Middle frontal gyrus (tissue), 1 donor: ENCODE measurements around the gene KCNN4.

Experiments used
- DNase-seq: peaks from one replicate; pipeline ENCODE4 v3.0.0-alpha.2; 2015; ENCODE audit warnings: low spot score; ENCODE audit errors: extremely low spot score

KCNN4 gene

DNA sequence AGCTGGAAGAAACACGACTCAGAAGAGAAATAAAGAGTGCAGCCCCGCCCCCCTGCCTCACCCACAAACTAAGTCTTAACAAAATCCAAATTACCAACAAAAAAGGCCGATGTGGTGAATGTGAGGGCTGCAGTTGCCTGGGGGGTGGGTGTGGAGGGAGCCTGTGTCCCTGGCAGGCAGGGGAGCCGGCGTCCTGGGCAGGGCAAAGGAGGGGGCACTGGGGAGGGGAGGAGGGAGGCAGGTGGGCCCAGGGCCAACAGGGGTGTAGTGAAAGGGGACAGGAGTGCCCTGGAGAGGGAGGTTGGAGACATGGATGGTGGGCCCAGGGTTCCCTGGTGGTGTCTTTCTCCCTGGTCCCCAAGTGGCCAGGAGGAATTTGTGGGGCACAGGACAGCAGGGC, 60.9 kb downstream of the KCNN4 start:
- no peak for DNase-seq

DNA sequence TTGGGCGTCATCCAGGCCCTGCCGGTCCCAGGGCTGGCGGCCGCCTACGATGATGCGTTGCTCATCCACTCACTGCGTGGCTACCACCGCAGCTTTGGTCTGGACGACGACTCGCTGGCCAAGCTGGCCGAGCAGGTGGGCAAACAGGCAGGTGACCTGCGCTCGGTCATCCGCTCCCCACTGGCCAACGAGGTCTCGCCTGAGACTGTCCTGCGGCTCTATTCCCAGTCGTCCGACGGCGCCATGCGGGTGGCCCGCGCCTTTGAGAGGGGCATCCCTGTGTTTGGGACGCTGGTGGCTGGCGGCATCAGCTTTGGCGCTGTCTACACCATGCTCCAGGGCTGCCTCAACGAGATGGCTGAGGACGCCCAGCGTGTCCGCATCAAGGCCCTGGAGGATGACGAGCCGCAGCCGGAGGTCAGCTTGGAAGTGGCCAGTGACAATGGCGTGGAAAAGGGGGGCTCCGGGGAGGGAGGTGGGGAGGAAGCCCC, 61.4 kb downstream of the KCNN4 start:
- no peak for DNase-seq

DNA sequence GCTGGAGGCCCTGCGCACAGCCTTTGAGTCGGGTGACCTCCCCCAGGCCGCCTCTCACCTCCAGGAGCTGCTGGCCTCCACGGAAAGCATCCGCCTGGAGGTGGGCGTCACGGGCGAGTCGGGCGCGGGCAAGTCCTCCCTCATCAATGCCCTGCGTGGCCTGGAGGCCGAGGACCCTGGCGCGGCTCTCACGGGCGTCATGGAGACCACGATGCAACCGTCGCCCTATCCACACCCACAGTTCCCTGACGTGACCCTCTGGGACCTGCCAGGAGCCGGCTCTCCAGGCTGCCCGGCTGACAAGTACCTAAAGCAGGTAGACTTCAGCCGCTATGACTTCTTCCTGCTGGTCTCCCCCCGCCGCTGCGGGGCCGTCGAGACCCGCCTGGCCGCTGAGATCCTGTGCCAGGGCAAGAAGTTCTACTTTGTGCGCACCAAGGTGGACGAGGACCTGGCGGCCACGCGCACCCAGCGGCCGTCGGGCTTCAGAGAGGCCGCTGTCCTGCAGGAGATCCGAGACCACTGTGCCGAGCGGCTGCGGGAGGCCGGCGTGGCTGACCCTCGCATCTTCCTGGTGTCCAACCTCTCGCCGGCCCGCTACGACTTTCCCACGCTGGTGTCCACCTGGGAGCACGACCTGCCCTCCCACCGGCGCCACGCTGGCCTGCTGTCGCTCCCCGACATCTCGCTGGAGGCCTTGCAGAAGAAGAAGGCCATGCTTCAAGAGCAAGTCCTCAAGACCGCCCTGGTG, 62.0 kb downstream of the KCNN4 start:
- DNase-seq = no peak
